AG10803 (cell line): Measurements from ENCODE around the gene BCL11A.

Source experiments
- DNase-seq: peaks from one replicate; pipeline ENCODE4 v3.0.0; 2010; ENCODE audit warnings: low read depth
- H3K4me3 ChIP-seq: 2 replicates; pipeline ENCODE4 v1.5.1; 2011; ENCODE audit warnings: mild to moderate bottlenecking, low read length, control low read depth
- TF ChIP-seq, protein P1 (sequence below): conservative IDR thresholded peaks from 2 replicates; pipeline ENCODE4 v1.5.1; 2011; ENCODE audit warnings: mild to moderate bottlenecking, low read length, control low read depth, inconsistent platforms

The BCL11A gene

DNA sequence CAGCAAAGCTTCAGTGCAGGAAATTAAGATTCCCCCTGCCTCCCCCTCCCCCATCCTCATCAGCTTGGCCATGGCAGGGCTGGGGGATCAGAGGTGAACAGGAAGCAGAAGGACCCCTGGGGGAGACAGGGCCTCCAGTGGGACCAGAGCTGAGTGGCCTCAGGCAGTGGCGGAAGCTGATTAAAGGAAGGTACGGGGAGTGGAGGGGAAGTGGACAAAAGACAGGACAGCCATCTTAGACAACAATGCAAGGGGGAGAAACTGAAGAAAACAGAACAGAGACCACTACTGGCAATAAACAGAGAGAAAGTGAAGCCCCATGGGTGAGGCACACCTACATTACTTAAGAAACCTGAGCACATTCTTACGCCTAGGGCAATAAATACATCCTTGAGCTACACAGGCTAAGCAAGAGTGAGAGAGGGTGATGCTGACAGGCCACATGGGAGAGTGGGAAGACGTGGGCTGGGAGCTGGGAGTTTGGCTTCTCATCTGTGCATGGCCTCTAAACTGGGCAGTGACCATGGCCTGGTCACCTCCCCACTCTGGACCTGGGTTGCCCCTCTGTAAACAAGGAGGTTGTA is 59.6 kb downstream of the BCL11A start:
- DNase-seq: no peak
- TF ChIP-seq, protein P1, sequence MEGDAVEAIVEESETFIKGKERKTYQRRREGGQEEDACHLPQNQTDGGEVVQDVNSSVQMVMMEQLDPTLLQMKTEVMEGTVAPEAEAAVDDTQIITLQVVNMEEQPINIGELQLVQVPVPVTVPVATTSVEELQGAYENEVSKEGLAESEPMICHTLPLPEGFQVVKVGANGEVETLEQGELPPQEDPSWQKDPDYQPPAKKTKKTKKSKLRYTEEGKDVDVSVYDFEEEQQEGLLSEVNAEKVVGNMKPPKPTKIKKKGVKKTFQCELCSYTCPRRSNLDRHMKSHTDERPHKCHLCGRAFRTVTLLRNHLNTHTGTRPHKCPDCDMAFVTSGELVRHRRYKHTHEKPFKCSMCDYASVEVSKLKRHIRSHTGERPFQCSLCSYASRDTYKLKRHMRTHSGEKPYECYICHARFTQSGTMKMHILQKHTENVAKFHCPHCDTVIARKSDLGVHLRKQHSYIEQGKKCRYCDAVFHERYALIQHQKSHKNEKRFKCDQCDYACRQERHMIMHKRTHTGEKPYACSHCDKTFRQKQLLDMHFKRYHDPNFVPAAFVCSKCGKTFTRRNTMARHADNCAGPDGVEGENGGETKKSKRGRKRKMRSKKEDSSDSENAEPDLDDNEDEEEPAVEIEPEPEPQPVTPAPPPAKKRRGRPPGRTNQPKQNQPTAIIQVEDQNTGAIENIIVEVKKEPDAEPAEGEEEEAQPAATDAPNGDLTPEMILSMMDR: no peak
- no peak overlapping the region for H3K4me3 ChIP-seq

GRCh38 chr2:60492548-60492947 is 60.9 kb downstream of the BCL11A start:
- TF ChIP-seq, protein P1: no peak
- H3K4me3 ChIP-seq: no peak overlapping the region
- no peak for DNase-seq

DNA sequence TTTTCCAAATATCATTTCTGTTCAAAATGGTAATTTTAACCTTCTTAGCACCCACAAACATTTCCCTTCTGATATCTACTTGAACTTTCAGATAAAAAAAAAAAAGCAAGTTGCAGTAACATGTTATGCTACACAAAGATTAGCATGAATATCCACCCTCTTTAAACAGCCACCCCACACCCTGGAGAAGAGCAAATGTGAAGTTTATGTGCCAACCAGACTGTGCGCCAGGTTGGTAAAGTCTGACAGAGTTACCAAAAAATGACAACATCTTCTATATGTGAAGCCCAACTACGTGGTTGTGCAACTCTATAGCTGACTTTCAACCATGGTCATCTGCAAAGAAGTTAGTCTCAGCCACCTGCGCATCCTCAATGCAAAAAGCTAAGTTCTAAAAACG is 62.6 kb downstream of the BCL11A start:
- TF ChIP-seq, protein P1: no peak
- no peak overlapping the region for H3K4me3 ChIP-seq
- DNase-seq: no peak

GRCh38 chr2:60490441-60490840 is 63.0 kb downstream of the BCL11A start:
- peak; percentile 42 for DNase-seq
- TF ChIP-seq, protein P1: no peak
- H3K4me3 ChIP-seq: no peak overlapping the region

DNA sequence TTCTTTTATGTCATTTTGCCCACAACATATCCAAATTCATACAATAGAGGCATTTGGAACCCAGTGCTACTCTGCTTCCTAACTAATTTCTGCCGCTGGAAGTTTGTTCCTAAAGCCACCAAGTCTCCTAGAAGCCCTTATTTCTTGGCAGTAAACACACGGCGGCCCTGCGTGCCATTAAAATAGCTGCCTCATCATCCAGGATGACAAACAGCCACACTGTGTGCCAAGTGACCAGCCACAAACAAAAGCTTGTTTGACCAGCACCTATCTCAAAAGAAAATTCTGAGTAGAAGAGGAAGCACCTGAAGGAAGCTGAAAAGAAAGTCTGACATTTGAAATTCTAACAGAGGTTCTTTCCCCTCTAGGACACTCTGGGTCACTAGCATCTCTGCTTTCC is 64.2 kb downstream of the BCL11A start:
- DNase-seq: no peak
- TF ChIP-seq, protein P1: no peak
- H3K4me3 ChIP-seq: no peak overlapping the region

DNA sequence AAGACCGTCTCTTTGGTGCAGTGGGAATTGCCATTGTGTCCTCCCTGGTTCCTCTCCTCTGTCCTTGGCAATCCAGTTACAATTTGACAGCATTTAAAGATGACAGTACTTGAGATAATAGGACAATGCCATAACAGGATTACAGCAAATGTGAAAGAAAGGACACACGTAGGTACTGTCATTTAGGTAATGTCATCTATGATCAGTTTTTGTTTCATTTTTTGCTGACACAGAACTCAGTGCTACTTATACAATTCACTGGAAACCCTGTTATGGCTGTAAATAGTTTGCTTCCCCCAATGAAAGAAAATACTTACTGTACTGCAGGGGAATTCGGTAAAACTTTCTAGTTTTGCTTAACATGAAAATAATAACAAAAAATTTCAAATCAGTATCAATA is 65.2 kb downstream of the BCL11A start:
- TF ChIP-seq, protein P1: no peak
- no peak overlapping the region for H3K4me3 ChIP-seq
- no peak for DNase-seq

DNA sequence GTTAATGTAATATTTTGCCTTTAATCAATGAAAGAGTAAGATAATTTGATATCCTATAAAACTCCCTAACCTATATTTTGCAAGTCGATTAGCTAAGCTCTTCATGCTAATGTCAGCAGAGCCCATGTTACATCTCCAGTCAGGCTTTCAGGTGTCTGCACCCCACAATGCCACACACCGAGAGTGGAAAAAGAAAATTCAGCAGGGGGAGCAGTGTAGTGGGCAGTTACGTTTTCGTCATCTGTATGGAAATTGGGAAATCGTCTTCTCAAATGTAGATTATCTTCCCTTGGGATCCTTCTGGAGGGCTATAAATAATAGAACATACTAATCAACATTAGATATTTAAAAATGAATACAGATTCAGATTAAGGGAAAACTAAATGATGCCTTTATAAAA is 66.3 kb downstream of the BCL11A start:
- no peak overlapping the region for H3K4me3 ChIP-seq
- no peak for DNase-seq
- TF ChIP-seq, protein P1: no peak
